OCI-LY3 (cell line): ENCODE measurements around the gene TMEM108.

ENCODE experiments used
- H2AFZ ChIP-seq: fragments of 200-600, 300-600 bp; shearing (Covaris generic); 2 replicates; pipeline ENCODE4 v1.6.0; 2014; ENCODE audit warnings: antibody characterized with exemption, low read depth, low read length
- H3K27ac ChIP-seq: fragments of 200-600, 300-600 bp; sonication (generic); 2 replicates; pipeline ENCODE4 v1.5.1; 2014; ENCODE audit warnings: mild to moderate bottlenecking, low read length, moderate library complexity, mixed read lengths
- H3K27me3 ChIP-seq: fragments of 200-600, 300-600 bp; sonication (generic); 2 replicates; pipeline ENCODE4 v1.6.1; 2014; ENCODE audit warnings: low read depth, low read length, mixed read lengths
- H3K36me3 ChIP-seq: fragments of 200-600, 300-600 bp; sonication (generic); replicated peaks from 2 replicates; pipeline ENCODE3; 2014; ENCODE audit warnings: low read depth, low read length, mixed read lengths
- H3K4me1 ChIP-seq: fragments of 300-600, 200-600 bp; sonication (generic); 2 replicates; pipeline ENCODE4 v1.6.1; 2014; ENCODE audit warnings: low read length, mixed read lengths
- H3K4me2 ChIP-seq: fragments of 200-600, 300-600 bp; sonication (generic); 2 replicates; pipeline ENCODE4 v1.6.1; 2014; ENCODE audit warnings: low read length, mixed read lengths
- H3K4me3 ChIP-seq: fragments of 300-600, 200-600 bp; sonication (generic); 2 replicates; pipeline ENCODE4 v1.5.1; 2014; ENCODE audit warnings: antibody characterized with exemption, mild to moderate bottlenecking, low read length, moderate library complexity
- H3K79me2 ChIP-seq: fragments of 300-600, 200-600 bp; shearing (Covaris generic); 2 replicates; pipeline ENCODE4 v1.6.1; 2014; ENCODE audit warnings: mild to moderate bottlenecking, low read length, mixed read lengths
- H3K9ac ChIP-seq: fragments of 300-600, 200-600 bp; shearing (Covaris generic); 2 replicates; pipeline ENCODE4 v1.6.0; 2014; ENCODE audit warnings: mild to moderate bottlenecking, low read length, moderate library complexity
- H3K9me3 ChIP-seq: fragments of 200-600, 300-600 bp; shearing (Covaris generic); 2 replicates; pipeline ENCODE4 v1.6.1; 2014; ENCODE audit warnings: low read length, mixed read lengths; ENCODE audit not compliant: insufficient read depth
- H4K20me1 ChIP-seq: fragments of 200-600, 300-600 bp; sonication (generic); 2 replicates; pipeline ENCODE4 v1.6.1; 2016; ENCODE audit warnings: low read length, mixed read lengths; ENCODE audit not compliant: insufficient read depth
- EZH2phosphoT487 ChIP-seq: fragments of 200-600 bp; shearing (Covaris generic); IDR thresholded peaks from 2 replicates; pipeline ENCODE4 v1.6.1; 2018; ENCODE audit warnings: antibody characterized with exemption, mixed run types, low read depth
- TF ChIP-seq, protein P1 (sequence below): fragments of 200-600, 300-600 bp; sonication (generic); IDR thresholded peaks from 2 replicates; pipeline ENCODE4 v1.5.1; 2014; ENCODE audit warnings: antibody characterized with exemption, low read length, low read depth

TMEM108 gene

DNA sequence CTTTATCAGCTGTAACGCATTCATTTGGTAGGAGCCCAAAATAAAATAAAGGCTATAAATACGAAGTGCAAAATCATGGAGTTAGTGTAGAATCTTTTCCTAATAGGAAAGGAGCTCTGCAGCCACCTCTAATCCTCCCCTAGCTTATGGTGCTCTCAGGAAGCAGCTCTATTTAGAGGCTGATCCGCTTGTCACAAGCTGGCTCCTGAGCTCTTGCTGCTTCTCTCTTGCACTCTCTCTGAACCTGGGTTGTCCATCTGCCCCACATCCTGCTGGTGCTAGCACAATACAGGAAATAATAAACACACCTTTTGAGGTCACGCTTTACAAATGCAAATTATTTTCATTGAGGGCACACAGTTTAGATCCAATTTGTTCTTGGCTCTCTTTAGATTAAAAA lies 324.3 kb downstream of the TMEM108 start:
- TF ChIP-seq, protein P1, sequence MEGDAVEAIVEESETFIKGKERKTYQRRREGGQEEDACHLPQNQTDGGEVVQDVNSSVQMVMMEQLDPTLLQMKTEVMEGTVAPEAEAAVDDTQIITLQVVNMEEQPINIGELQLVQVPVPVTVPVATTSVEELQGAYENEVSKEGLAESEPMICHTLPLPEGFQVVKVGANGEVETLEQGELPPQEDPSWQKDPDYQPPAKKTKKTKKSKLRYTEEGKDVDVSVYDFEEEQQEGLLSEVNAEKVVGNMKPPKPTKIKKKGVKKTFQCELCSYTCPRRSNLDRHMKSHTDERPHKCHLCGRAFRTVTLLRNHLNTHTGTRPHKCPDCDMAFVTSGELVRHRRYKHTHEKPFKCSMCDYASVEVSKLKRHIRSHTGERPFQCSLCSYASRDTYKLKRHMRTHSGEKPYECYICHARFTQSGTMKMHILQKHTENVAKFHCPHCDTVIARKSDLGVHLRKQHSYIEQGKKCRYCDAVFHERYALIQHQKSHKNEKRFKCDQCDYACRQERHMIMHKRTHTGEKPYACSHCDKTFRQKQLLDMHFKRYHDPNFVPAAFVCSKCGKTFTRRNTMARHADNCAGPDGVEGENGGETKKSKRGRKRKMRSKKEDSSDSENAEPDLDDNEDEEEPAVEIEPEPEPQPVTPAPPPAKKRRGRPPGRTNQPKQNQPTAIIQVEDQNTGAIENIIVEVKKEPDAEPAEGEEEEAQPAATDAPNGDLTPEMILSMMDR: no peak
- no peak for TF ChIP-seq EZH2phosphoT487
- Histone ChIP-seq H2AFZ (no peak overlapping the region), H3K4me2 (no peak overlapping the region), H3K36me3 (no peaks in the 10 kb centered on the region), H3K9me3 (no peaks in the 10 kb centered on the region), H4K20me1 (no peaks in the 10 kb centered on the region), H3K79me2 (no peaks in the 10 kb centered on the region), H3K9ac (no peak overlapping the region), H3K27ac (no peak overlapping the region), H3K27me3 (peaks cover 85% of the 10 kb centered on the region), H3K4me3 (no peak overlapping the region), H3K4me1 (no peaks in the 10 kb centered on the region)

DNA sequence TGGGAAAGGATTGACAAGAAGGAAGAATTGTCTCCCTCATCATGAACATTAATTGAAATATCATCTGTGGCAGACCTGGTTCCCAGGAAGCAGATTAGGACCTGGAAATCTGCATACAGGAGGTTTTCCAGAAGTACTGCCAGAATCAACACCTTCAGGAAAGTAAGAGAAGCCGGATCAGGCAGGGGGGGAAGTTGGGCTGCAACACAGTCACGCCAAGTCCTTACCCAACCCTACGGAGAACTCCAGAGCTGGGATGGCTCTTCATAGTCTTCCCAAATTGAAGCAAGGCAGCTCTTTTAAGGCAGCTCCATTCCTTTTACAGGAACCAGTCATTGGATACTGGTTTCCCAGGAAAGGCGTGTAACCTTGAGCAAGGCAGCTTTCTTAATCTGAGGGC lies 326.5 kb downstream of the TMEM108 start:
- Histone ChIP-seq H3K4me2 (no peak overlapping the region), H3K36me3 (no peaks in the 10 kb centered on the region), H3K4me3 (no peak overlapping the region), H3K9ac (no peak overlapping the region), H3K4me1 (no peaks in the 10 kb centered on the region), H3K9me3 (no peaks in the 10 kb centered on the region), H2AFZ (no peak overlapping the region), H3K79me2 (no peaks in the 10 kb centered on the region), H3K27me3 (peaks cover 85% of the 10 kb centered on the region), H4K20me1 (no peaks in the 10 kb centered on the region), H3K27ac (no peak overlapping the region)
- no peak for TF ChIP-seq EZH2phosphoT487
- TF ChIP-seq, protein P1: no peak

DNA sequence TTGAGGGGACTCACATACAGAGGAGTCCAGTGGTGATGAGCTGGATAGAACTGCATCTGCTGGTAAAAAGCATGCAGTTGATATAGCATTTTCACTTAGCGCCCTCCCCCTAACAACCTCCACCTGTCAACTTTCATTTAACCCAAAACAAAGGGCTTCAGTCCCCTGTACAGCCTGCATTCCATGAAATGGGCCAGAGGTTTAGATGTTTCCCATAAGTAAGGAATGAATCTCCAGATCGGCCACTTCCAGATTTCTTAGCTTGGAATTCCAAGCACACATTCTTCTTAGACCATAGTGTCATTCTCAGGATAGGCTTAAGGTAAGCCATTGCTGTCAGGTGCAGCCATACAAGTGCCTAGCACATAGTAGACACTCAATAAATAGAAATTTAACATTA lies 328.7 kb downstream of the TMEM108 start:
- Histone ChIP-seq H3K9ac (no peak overlapping the region), H2AFZ (no peak overlapping the region), H3K4me1 (no peaks in the 10 kb centered on the region), H3K4me2 (no peak overlapping the region), H3K9me3 (no peaks in the 10 kb centered on the region), H4K20me1 (no peaks in the 10 kb centered on the region), H3K27me3 (peaks cover 77% of the 10 kb centered on the region), H3K27ac (no peak overlapping the region), H3K4me3 (no peak overlapping the region), H3K79me2 (no peaks in the 10 kb centered on the region), H3K36me3 (no peaks in the 10 kb centered on the region)
- TF ChIP-seq EZH2phosphoT487: no peak
- TF ChIP-seq, protein P1: no peak

DNA sequence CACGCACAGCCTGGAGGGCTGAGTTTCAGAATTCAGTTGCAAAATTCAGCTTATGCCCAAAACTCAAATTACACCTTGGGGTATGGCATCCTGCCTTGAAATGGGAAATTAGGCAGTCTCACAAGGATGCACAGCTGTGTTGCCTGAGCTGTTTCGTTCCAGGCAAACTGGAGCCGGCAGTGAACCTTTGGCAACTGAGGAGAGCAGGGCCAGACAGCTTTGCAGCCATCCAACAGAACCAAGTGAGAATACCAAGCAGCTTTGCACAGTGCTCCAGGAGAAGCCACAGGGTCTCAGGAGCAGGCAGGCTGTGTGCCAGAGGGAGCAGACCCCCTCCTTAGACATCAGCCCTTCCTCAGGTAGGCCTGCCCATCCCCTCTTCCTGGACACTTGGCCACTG lies 329.2 kb downstream of the TMEM108 start:
- no peak for TF ChIP-seq EZH2phosphoT487
- TF ChIP-seq, protein P1: no peak
- H3K4me1 ChIP-seq: no peaks in the 10 kb centered on the region
- no peak overlapping the region for H3K9ac ChIP-seq
- peaks cover 74% of the 10 kb centered on the region for H3K27me3 ChIP-seq
- H3K36me3 ChIP-seq: no peaks in the 10 kb centered on the region
- no peaks in the 10 kb centered on the region for H3K9me3 ChIP-seq
- H3K79me2 ChIP-seq: no peaks in the 10 kb centered on the region
- H3K4me2 ChIP-seq: no peak overlapping the region
- H2AFZ ChIP-seq: no peak overlapping the region
- H3K27ac ChIP-seq: no peak overlapping the region
- H3K4me3 ChIP-seq: no peak overlapping the region
- H4K20me1 ChIP-seq: no peaks in the 10 kb centered on the region
